ENCODE measurements around the gene SLC25A22. TPM values are rescaled to one million over a fixed set of nuclear protein-coding genes. Genes with fewer than 3 reads are reported as not detected.

Gene SLC25A22
- total and polyA plus RNA-seq, 12 donors, result 2.2 to 11.1 (median 4.0) TPM

- ATAC-seq (no peak), DNase-seq (no peak)
- WGBS, 2 donors, result 79 to 80% methylated on average over 11 of the region's 11 CpGs
These were observed 31.8 kb downstream of the SLC25A22 start for GRCh38 chr11:766106-766935.

DNA sequence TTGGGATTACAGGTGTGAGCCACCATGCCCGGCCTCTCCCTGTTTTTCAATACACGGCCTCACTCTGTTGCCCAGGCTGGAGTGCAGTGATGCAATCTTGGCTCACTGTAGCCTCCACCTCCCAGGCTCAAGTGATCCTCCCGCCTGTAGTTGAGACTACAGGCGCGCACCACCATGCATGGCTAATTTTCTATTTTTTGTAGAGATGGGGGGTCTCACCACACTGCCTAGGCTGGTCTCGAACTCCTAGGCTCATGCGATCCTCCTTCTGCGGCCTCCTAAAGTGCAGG is 32.3 kb downstream of the SLC25A22 start:
- intact Hi-C loops (cut with DNase I), result no loop called here
- no peak for TF ChIP-seq CTCF (IDR thresholded peaks at IDR 0.05)
- H3K27me3 ChIP-seq, result no peaks in the 10 kb centered on the region
- no peaks in the 10 kb centered on the region for H3K4me1 ChIP-seq
- ATAC-seq (no peak), DNase-seq (no peak)
- no peak overlapping the region for H3K4me3 ChIP-seq
- peaks cover 0 to 91% (median 42%) of the 10 kb centered on the region in 9 donors for H3K36me3 ChIP-seq
- H3K27ac ChIP-seq, result no peak overlapping the region
- WGBS, 2 donors, result 96 to 97% methylated on average over 8 of the region's 8 CpGs
- no peaks in the 10 kb centered on the region for H3K9me3 ChIP-seq

More at GRCh38 chr11:766106-766935, 31.8 kb downstream of the SLC25A22 start:
- intact Hi-C loops (cut with DNase I), result no loop called here
- Histone ChIP-seq H3K4me3 (no peak overlapping the region), H3K27ac (no peak overlapping the region), H3K9me3 (no peaks in the 10 kb centered on the region), H3K4me1 (no peaks in the 10 kb centered on the region), H3K36me3 (peaks cover 0 to 91% (median 37%) of the 10 kb centered on the region in 9 donors), H3K27me3 (no peaks in the 10 kb centered on the region)
- TF ChIP-seq CTCF (IDR thresholded peaks at IDR 0.05), result no peak

- Histone ChIP-seq H3K27ac (no peak overlapping the region), H3K27me3 (no peaks in the 10 kb centered on the region), H3K36me3 (peaks cover 0 to 91% (median 42%) of the 10 kb centered on the region in 9 donors), H3K4me1 (no peaks in the 10 kb centered on the region), H3K9me3 (no peaks in the 10 kb centered on the region), H3K4me3 (no peak overlapping the region)
- WGBS, 2 donors, result 73 to 78% methylated on average over 19 of the region's 19 CpGs
- TF ChIP-seq CTCF (IDR thresholded peaks at IDR 0.05), result peak in 8 of 9 donors; percentile 33 to 65 (median 58)
- ATAC-seq (peak; percentile 39 to 81 (median 62)), DNase-seq (peak in 1 of 2 donors; percentile 54)
- intact Hi-C loops (cut with DNase I), result no loop called here
These were observed 32.9 kb downstream of the SLC25A22 start for GRCh38 chr11:765025-765801.

DNA sequence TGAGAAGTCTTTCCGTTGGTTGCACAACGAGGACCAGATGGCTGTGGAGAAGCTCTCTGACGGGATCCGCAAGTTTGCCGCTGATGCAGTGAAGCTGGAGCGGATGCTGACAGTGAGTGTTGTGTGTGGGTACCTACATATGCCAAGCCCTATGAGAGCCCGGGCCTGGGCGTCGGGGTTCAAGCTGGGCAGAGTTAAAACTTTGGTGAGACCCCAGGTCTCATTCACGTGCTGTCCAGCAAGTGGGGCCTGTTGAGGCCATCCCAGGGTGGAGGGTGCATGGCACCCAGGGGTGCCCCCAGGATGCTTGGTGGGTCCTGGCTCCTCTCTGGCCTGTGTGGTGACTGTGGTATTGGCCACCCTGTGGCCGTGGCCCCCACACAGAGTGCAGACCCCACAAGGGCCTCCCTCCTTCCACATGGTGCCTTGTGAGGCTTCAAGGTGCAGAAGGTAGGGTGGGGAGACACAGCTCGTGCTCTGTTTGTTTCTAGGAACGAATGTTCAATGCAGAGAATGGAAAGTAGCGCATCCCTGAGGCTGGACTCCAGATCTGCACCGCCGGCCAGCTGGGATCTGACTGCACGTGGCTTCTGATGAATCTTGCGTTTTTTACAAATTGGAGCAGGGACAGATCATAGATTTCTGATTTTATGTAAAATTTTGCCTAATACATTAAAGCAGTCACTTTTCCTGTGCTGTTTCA is 33.6 kb downstream of the SLC25A22 start:
- peaks cover 0 to 91% (median 42%) of the 10 kb centered on the region in 9 donors for H3K36me3 ChIP-seq
- no peaks in the 10 kb centered on the region for H3K27me3 ChIP-seq
- intact Hi-C loops (cut with DNase I), result no loop called here
- H3K9me3 ChIP-seq, result no peaks in the 10 kb centered on the region
- ATAC-seq (peak in 5 of 8 donors; percentile 10 to 24 (median 14)), DNase-seq (no peak)
- TF ChIP-seq CTCF (IDR thresholded peaks at IDR 0.05), result no peak
- no peaks in the 10 kb centered on the region for H3K4me1 ChIP-seq
- no peak overlapping the region for H3K4me3 ChIP-seq
- WGBS, 2 donors, result 86 to 87% methylated on average over 18 of the region's 18 CpGs
- H3K27ac ChIP-seq, result no peak overlapping the region
